Fibroblast of skin of left biceps (primary cell): Measurements from ENCODE around the gene GRIN2A.
A peak's percentile ranks its signal among the peaks of the same experiment; 100 is the strongest.

Source experiments
- DNase-seq, 2 experiments: peaks; one replicate each; pipeline ENCODE4 v3.0.0-alpha.2; 2013; ENCODE audit warnings: low read depth in 2 of 2

GRIN2A gene

GRCh38 chr16:10033556-10033955 is 148.7 kb downstream of the GRIN2A start:
- DNase-seq: no peak

- no peak for DNase-seq
Measured at GRCh38 chr16:10031955-10032354, 150.3 kb downstream of the GRIN2A start.

GRCh38 chr16:10031473-10031872 is 150.8 kb downstream of the GRIN2A start:
- DNase-seq: no peak

- no peak for DNase-seq
Measured at GRCh38 chr16:10028644-10029043, 153.6 kb downstream of the GRIN2A start.

GRCh38 chr16:10027553-10027952 is 154.7 kb downstream of the GRIN2A start:
- DNase-seq: no peak

- no peak for DNase-seq
Measured at GRCh38 chr16:10026593-10026992, 155.6 kb downstream of the GRIN2A start.

- no peak for DNase-seq
Measured at GRCh38 chr16:10022098-10022497, 160.1 kb downstream of the GRIN2A start.

- no peak for DNase-seq
Measured at GRCh38 chr16:10020866-10021265, 161.4 kb downstream of the GRIN2A start.

- no peak for DNase-seq
Measured at GRCh38 chr16:10016752-10017151, 165.5 kb downstream of the GRIN2A start.

- no peak for DNase-seq
Measured at GRCh38 chr16:10015397-10015796, 166.8 kb downstream of the GRIN2A start.

- DNase-seq: no peak
Measured at GRCh38 chr16:10013774-10014173, 168.5 kb downstream of the GRIN2A start.

- DNase-seq: no peak
Measured at GRCh38 chr16:10013364-10013763, 168.9 kb downstream of the GRIN2A start.

- DNase-seq: no peak
Measured at GRCh38 chr16:10009684-10010083, 172.5 kb downstream of the GRIN2A start.

- DNase-seq: no peak
Measured at GRCh38 chr16:10003486-10003885, 178.7 kb downstream of the GRIN2A start.

GRCh38 chr16:10001258-10001775 is 180.9 kb downstream of the GRIN2A start:
- no peak for DNase-seq

GRCh38 chr16:9996221-9996620 is 186.0 kb downstream of the GRIN2A start:
- peak; percentile 4 to 8 for DNase-seq

- no peak for DNase-seq
Measured at GRCh38 chr16:9992441-9992840, 189.8 kb downstream of the GRIN2A start.

GRCh38 chr16:9980981-9981380 is 201.2 kb downstream of the GRIN2A start:
- DNase-seq: no peak

GRCh38 chr16:9978160-9978725 is 204.0 kb downstream of the GRIN2A start:
- DNase-seq: no peak

GRCh38 chr16:9977333-9977897 is 204.8 kb downstream of the GRIN2A start:
- DNase-seq: no peak

GRCh38 chr16:9976601-9977000 is 205.6 kb downstream of the GRIN2A start:
- DNase-seq: no peak

GRCh38 chr16:9971907-9972306 is 210.3 kb downstream of the GRIN2A start:
- DNase-seq: no peak

- no peak for DNase-seq
Measured at GRCh38 chr16:9970796-9971195, 211.4 kb downstream of the GRIN2A start.

GRCh38 chr16:9970244-9970643 is 212.0 kb downstream of the GRIN2A start:
- DNase-seq: no peak
